Activated naive CD4-positive, alpha-beta T cell treated with anti-CD3 and anti-CD28 coated beads, Interleukin-2, amount 50 U/mL, for 72 hours (primary cell): ENCODE data around the gene WBP4. TPM values are rescaled to one million over a fixed set of nuclear protein-coding genes. Genes with fewer than 3 reads are reported as not detected.

ENCODE experiments used
- ATAC-seq, 2 donors: fragments of 150-1000 bp; cut with Tn5 transposase; 2 replicates each; pipeline ENCODE4 v1.10.0; 2021; ENCODE audit warnings: mild to moderate bottlenecking in 2 of 2, moderate library complexity in 2 of 2
- DNase-seq, 2 donors: peaks; one replicate each; pipeline ENCODE4 v3.0.0; 2021 to 2022; ENCODE audit warnings: low spot score in 2 of 2
- H3K27ac Mint-ChIP-seq, 2 donors: one replicate each; pipeline ENCODE4 v1.8.0; 2022; ENCODE audit warnings: mild to moderate bottlenecking in 2 of 2, mixed read lengths in 2 of 2
- H3K36me3 Mint-ChIP-seq, 2 donors: one replicate each; pipeline ENCODE4 v1.8.0; 2022; ENCODE audit warnings: mixed read lengths in 2 of 2
- H3K9me3 Mint-ChIP-seq, 2 donors: one replicate each; pipeline ENCODE4 v1.8.0; 2022; ENCODE audit warnings: mixed read lengths in 2 of 2
- total RNA-seq, 2 donors: library from RNA; stranded (reverse); gene quantifications; one replicate each; pipeline ENCODE4 v1.2.3, GENCODE V29; 2022

The WBP4 gene, protein sequence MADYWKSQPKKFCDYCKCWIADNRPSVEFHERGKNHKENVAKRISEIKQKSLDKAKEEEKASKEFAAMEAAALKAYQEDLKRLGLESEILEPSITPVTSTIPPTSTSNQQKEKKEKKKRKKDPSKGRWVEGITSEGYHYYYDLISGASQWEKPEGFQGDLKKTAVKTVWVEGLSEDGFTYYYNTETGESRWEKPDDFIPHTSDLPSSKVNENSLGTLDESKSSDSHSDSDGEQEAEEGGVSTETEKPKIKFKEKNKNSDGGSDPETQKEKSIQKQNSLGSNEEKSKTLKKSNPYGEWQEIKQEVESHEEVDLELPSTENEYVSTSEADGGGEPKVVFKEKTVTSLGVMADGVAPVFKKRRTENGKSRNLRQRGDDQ
- 10 to 100 TPM in 1 of 2 donors, 1 to 10 TPM in 1; 5.5 to 11.4 TPM for total RNA-seq

DNA sequence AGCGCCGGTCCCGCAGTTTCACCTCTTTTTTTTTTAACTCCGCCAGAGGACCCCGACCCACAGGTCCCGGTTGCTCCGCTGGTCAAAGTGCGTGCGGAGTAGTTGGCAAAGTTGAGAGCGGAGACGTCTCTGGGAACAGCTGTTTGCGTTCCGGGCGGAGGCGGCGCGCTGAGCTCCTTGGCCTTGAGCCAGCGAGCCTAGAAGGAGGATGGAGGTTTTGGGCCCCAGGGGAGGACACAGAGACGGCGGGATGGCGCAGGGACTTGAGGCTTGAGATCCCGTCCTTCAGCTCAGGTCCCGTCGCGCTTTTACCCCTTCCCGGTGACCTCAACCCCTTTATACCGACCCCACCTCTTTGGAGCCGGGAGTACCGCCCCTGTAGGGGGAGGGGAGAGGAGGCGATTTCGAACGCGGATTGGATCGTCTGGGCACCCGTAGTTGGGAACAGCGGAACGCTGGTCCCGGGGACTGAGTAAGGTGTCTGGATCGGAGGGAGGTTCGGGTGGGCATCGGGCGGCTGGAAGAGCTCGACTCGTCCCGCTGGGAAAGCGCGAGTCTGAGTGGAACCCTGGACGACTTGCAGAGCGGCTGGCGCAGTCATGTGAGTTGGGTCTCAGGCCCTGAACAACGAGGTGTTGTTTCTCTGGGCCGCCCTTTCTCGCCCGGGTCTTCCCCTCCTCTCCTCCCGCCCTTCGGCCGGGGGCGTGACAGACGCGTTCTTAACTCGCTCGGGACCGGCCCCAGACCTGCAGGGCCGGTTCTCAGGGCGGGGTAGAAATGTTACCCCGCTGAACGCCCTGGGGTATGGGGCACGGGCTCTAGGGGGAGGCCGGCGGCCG is at the start of gene WBP4:
Gene WBP4 (plus strand): TSS at position 435 of the 839 bp plus-strand sequence. CDS start 165 bp downstream, at position 600.
- Mint-ChIP-seq H3K36me3 (peaks cover 9 to 21% of the 10 kb centered on the region in 2 donors), H3K9me3 (no peaks in the 10 kb centered on the region), H3K27ac (peak within 1 kb of the TSS; percentile 98 to 100)
- DNase-seq, result peak; percentile 87 to 93
- ATAC-seq, result peak; percentile 81 to 82

DNA sequence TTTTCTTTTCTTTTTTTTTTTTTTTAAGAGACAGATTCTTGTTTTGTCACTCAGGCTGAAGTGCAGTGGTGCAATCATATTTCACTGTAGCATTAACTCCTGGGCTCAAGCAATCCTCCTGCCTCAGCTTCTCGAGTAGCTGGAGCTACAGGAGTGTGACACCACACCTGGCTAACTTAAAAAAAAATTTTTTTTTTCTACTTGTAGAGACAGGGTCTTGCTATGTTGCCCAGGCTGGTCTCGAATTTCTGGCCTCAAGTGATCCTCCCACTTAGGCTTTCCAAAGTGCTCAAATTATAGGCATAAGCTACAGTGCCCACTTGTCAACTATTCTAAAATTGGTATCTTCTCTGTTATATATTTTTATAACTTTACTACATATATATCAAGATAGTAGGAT is 48.8 kb upstream of the WBP4 start:
- Mint-ChIP-seq H3K9me3 (no peaks in the 10 kb centered on the region), H3K27ac (peak overlapping the region in 1 of 2 donors; percentile 86), H3K36me3 (peaks cover 7 to 27% of the 10 kb centered on the region in 2 donors)
- ATAC-seq, result no peak
- no peak for DNase-seq

GRCh38 chr13:41013835-41014234 is 47.5 kb upstream of the WBP4 start:
- Mint-ChIP-seq H3K27ac (peak overlapping the region; percentile 50 to 91), H3K36me3 (peaks cover 13 to 34% of the 10 kb centered on the region in 2 donors), H3K9me3 (no peaks in the 10 kb centered on the region)
- no peak for DNase-seq
- ATAC-seq, result peak; percentile 81 to 93

DNA sequence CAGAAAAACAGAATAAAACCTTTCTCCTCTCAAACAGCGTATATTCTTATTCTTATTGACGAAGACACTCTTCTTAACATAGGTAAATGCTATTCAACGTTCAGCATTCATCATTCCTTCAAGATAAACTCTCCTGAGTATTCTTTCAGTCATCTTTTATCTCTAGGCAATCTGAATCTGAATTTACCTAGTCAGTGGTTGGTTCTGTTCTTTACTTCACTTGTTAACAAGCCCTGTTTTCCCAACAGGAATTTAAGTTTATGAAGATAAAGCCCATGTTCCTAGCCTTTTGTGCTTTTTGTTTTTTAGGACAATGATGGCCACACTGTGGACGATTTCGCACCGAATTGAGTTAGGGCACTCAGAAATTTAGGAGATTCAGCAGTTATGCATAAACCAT is 45.4 kb upstream of the WBP4 start:
- no peak for DNase-seq
- Mint-ChIP-seq H3K27ac (peak overlapping the region; percentile 91 to 95), H3K9me3 (no peaks in the 10 kb centered on the region), H3K36me3 (peaks cover 13 to 34% of the 10 kb centered on the region in 2 donors)
- no peak for ATAC-seq

DNA sequence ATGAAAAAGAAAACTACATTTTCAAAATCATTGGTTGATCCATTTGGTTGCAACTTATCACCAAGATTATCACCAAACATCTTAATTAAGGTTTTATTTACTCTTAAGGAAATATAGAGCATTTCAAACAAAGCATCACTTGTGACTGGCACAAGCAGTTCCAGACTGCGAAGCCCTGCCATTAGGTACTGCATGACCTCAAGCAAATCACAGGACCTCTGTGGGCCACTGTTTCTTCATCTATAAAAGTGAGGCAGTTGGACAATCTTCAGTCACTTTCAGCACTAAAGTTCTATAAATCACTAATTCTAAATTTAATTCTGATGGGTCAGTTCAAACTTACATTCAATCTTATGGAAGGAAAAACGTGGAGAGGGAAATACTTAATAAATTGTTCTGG is 44.1 kb upstream of the WBP4 start:
- ATAC-seq, result peak; percentile 20 to 48
- Mint-ChIP-seq H3K36me3 (peaks cover 13 to 29% of the 10 kb centered on the region in 2 donors), H3K9me3 (no peaks in the 10 kb centered on the region), H3K27ac (peak overlapping the region; percentile 95 to 97)
- no peak for DNase-seq

- Mint-ChIP-seq H3K36me3 (peaks cover 13 to 27% of the 10 kb centered on the region in 2 donors), H3K27ac (peak overlapping the region; percentile 95 to 97), H3K9me3 (no peaks in the 10 kb centered on the region)
- ATAC-seq (peak; percentile 7 to 26), DNase-seq (no peak)
Measured at GRCh38 chr13:41017817-41018601, 43.3 kb upstream of the WBP4 start.

- Mint-ChIP-seq H3K27ac (peak overlapping the region; percentile 83 to 95), H3K9me3 (no peaks in the 10 kb centered on the region), H3K36me3 (peaks cover 13 to 22% of the 10 kb centered on the region in 2 donors)
- ATAC-seq, result no peak
- no peak for DNase-seq
Measured at GRCh38 chr13:41018602-41018948, 42.7 kb upstream of the WBP4 start.

DNA sequence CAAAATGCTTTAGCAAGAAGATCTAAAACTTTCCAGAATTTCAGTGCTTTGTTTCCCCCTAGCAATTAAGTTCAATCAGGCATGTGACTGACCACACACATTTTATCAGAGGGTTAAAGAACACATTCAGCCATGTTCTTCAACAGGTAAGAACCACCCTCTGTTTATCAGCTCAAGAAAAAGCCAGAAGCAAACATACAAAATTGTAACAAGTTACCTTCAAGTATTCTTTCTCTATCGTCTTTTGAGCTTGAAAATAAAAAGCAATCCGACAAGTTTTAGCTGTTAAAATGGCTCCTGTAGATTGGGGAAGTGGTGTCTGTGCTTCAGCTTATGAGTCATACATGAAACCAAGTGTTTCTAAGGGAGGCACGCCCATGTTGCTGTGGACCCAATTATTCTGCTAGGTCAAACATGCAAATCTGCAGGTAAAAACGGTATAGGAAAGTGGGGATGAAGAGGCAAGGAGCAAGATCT is 42.3 kb upstream of the WBP4 start, which contains the start of gene ELF1:
Gene ELF1 (minus strand): TSS at position 306 of the 477 bp plus-strand sequence. CDS start 37,262 bp downstream, outside the sequence.
- H3K27ac Mint-ChIP-seq, result peak within 1 kb of the TSS; percentile 95 to 97
- peak; percentile 88 to 95 for ATAC-seq
- DNase-seq, result no peak
- H3K36me3 Mint-ChIP-seq, result peaks cover 13 to 22% of the 10 kb centered on the region in 2 donors
- no peaks in the 10 kb centered on the region for H3K9me3 Mint-ChIP-seq

DNA sequence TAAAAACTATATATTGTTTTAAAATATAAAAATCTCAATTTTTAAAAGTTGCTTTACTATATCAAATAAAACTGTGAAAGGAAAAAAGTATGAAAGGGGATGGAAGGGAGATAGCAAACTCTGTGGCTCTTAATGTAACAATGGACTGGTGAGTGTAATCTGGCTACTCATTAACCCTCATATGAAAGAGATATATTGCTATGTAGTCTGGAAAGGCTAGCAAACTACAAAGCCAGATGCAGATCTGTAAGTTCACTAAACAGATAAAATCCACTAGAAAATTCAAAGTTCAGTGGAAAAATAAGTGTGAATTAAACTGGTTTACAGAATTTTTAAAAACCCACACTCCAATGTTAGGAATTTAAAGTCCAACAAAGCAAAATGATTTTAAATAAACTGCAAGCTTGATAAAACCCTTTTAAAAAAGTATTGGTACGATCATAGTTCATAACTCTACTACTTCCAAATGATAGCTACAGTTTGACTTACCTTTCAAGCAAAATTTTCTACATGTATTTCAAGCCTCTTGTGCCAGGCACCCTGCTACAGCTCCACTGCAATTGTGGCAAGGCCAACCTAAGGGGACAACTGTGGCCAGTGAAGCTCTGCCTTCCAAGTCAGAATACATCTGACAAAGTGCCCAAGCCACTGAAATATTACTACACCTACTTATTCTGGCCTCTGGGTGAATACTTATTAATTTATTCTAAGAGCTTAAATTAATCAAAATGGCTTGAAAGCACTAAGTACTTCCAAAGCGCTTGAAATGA is 41.5 kb upstream of the WBP4 start:
- no peak for DNase-seq
- H3K27ac Mint-ChIP-seq, result peak overlapping the region in 1 of 2 donors; percentile 95
- peaks cover 13 to 28% of the 10 kb centered on the region in 2 donors for H3K36me3 Mint-ChIP-seq
- no peak for ATAC-seq
- H3K9me3 Mint-ChIP-seq, result no peaks in the 10 kb centered on the region

DNA sequence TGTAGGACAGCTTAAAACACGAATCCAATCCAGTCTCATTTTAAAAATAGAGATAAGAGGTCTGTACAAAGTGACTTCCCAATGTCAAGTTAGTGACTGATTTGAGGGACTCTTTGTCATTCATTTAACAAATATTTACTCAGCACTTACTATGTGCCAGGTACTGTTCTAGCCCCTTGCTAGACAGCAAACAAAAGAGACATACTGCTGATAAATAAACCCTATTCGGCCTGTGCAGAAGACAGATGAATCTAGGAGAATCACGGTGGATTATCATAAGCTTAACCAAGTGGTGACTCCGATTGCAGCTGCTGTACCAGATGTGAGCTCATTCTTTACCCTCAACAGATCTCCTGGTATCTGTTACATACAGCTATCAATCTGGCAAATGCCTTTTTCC is 35.8 kb upstream of the WBP4 start:
- no peak for ATAC-seq
- H3K27ac Mint-ChIP-seq, result peak overlapping the region; percentile 24 to 79

GRCh38 chr13:41026788-41027187 is 34.5 kb upstream of the WBP4 start:
- H3K36me3 Mint-ChIP-seq, result peaks cover 0 to 19% of the 10 kb centered on the region in 2 donors
- DNase-seq, result no peak

More for the DNA sequence above, 35.8 kb upstream of the WBP4 start:
- DNase-seq, result no peak
- H3K36me3 Mint-ChIP-seq, result peaks cover 0 to 19% of the 10 kb centered on the region in 2 donors
- no peaks in the 10 kb centered on the region for H3K9me3 Mint-ChIP-seq

DNA sequence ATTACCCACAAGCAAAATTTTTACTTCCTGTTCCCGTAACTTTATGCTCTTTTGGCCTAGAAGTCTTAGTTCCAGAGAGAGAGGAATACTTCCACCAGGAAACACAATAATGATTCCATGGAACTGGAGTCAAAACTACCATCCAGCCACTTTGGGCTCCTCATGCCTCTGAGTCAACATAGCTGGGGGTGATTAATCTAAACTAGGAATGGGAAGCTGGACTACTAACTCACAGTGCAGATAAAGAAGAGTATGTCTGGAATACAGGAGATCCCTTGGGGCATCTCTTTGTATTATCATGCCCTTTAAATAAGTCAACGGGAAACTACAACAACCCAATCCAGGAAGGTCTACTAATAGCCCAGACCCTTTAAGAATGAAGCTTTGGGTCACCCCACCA is 33.3 kb upstream of the WBP4 start:
- H3K9me3 Mint-ChIP-seq, result no peaks in the 10 kb centered on the region
- H3K27ac Mint-ChIP-seq, result no peak overlapping the region
- ATAC-seq, result no peak
- H3K36me3 Mint-ChIP-seq, result peaks cover 0 to 19% of the 10 kb centered on the region in 2 donors
- no peak for DNase-seq

More at GRCh38 chr13:41026788-41027187, 34.5 kb upstream of the WBP4 start:
- Mint-ChIP-seq H3K9me3 (no peaks in the 10 kb centered on the region), H3K27ac (no peak overlapping the region)
- ATAC-seq, result no peak

DNA sequence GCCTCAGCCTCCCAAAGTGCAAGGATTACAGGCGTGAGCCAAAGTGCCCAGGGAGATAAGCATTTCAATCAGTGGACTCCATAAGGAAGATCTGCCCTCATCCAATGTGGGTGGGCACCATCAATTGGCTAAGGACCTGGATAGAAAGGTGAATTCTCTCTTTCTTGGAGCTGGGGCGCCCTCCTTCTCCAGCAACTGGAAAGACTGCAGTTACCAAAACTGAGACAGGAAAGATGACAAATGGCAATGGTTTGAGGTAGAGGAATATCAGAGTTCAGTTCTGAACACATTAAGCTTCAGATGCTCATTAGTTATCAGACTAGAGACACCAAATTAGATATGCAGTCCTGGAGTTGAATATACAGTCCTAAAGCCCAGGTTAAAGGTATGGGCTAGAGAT is 31.7 kb upstream of the WBP4 start:
- no peak for DNase-seq
- ATAC-seq, result peak; percentile 41 to 43
- Mint-ChIP-seq H3K36me3 (peaks cover 0 to 15% of the 10 kb centered on the region in 2 donors), H3K9me3 (no peaks in the 10 kb centered on the region), H3K27ac (no peak overlapping the region)

GRCh38 chr13:41032691-41033376 is 28.5 kb upstream of the WBP4 start:
- H3K27ac Mint-ChIP-seq, result no peak overlapping the region
- DNase-seq, result no peak
- H3K36me3 Mint-ChIP-seq, result no peaks in the 10 kb centered on the region
- peak; percentile 59 to 61 for ATAC-seq
- no peaks in the 10 kb centered on the region for H3K9me3 Mint-ChIP-seq

DNA sequence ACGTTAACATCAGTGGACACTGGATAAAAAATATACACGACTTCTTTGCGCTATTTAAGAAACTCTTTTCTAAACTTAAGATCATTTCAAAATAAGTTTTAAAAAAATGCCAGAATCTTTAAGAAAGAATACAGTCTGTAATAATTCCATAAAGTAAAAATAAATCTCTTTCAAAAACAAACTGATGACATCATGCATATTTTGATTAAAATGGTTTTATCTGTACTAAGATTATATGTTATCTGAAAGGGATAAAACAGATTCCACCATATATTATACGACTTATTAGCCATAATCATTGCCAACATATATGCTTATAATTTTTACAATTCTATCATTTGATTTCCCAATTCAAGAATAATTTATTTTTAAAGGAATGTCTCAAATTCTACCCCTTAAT is 26.9 kb upstream of the WBP4 start:
- Mint-ChIP-seq H3K27ac (no peak overlapping the region), H3K9me3 (no peaks in the 10 kb centered on the region), H3K36me3 (no peaks in the 10 kb centered on the region)
- DNase-seq (no peak), ATAC-seq (no peak)
